Stimulated activated CD8-positive, alpha-beta memory T cell treated with anti-CD3 and anti-CD28 coated beads, Interleukin-15, amount 100 ng/mL, for 48 hours (primary cell): ENCODE data around the gene PPP3CA.

Experiments
- DNase-seq, 2 donors: peaks; one replicate each; pipeline ENCODE4 v3.0.0-alpha.2; 2020; ENCODE audit warnings: low read depth in 2 of 2

PPP3CA gene

DNA sequence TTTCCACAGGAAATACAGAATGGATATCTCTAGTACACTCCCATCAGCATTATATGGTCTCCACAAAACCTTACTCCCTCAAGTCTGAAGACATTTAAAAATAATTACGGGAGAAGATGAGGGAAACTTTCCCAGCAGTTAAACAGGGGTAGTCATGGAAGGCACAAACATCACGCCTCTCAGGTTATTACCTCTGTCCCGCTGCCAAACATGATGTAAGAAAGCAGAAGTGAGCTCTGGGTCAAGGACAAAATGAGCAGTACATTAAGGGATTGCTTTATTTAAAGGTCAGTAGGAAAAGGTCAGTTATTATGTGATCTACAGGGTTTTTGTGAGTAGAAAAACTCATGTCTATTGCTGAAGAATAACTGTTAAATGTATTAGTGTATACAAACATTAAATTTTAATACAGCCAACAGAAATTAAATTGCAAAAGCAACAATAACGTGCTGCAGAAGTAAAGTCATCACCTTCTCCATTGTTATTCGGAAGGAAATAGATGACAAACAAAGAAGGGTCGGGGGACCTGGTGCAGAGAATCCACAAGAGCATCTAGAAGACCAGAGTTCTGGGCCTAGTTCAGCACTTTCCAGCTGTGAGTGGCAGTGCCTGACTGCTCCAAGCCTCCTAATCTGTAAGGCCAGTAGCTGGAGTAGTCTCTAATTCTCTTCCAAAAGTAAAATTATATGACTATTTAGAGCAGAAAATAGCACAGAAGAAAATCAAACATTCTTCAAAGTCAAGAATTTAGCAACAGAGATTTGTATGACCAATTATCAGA is 171.2 kb downstream of the PPP3CA start:
- DNase-seq: no peak

GRCh38 chr4:101174679-101175345 is 172.5 kb downstream of the PPP3CA start:
- DNase-seq: no peak

- DNase-seq: no peak
Measured at GRCh38 chr4:101172369-101172768, 175.0 kb downstream of the PPP3CA start.

GRCh38 chr4:101171747-101172146 is 175.6 kb downstream of the PPP3CA start:
- no peak for DNase-seq

DNA sequence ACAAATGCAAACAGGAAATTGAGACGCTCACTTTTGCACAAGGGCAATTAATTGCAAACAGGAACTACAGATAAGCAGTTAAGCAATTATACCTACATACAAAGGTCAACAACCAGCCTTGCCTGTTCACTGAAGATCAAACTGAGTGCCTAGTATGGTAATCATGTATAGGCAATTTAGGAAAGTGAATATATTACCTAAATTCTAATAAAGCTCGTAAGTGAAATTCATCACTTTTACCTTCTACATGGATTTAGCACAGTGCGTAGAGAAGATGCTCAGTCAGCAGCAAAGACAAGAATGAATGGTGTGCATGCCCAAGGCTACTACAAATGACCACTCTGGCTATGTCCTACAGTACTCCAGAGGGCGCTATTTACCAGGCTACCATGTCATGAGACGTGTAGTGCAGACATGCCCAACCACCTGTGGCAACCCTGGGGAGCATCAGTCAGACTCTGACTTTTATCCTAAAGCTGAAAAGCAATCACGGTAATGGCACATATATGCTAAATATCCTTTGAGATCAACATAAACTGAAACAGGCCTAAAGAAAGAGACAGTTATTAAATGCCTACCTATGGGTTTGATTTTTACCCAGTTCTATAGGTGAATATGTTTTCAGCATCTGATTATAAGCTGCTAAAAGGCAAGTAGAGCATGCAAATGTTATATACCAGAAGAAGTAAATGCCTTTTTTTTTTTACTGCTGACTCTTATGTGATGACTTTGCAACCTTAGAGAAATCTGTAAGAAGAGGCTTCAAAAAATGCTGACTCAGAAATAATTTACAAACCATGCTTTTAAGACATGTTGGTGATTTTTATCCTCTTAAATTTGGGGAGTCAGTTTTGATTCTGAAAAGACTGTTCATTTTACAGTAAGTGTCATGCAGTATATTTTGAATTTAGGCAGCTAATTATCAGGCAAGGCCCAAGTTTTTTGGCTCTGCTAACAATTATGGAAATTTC is 178.0 kb downstream of the PPP3CA start:
- peak; percentile 19 to 21 for DNase-seq

GRCh38 chr4:101163936-101164335 is 183.4 kb downstream of the PPP3CA start:
- DNase-seq: no peak

GRCh38 chr4:101162990-101163380 is 184.3 kb downstream of the PPP3CA start:
- DNase-seq: no peak

DNA sequence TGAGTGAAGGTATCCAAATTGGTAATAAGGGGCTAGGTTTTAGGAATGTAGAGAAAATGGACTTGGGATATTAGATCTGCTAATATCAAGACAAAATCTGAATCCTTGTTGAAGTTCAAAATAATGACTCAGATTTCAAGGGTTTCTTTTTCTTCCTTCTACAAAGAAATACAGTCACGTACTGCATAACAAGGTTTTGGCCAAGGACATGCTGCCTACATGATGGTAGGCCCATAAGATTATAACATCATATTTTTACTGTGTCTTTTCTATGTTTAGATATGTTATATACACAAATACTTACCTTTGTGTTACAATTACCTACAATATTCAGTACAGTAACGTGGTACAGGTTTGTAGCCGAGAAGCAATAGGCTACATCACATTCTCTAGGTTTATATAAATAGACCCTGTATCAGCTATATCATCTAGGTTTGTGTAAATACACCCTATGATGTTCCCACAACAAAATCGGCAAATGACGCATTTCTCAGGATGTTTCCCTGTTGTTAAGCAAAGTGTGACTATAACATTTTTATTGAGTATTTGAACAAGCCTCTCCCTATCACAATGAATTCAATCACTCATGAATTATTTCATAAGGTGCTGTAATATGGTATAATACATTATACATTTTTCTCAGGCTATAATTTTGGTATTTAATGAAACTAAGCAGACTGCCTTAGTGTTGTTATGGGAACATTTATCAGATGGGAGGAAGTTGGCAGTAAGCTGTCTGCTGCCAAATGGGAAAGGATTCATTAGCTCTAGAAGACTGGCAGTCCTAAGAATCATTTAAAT is 186.3 kb downstream of the PPP3CA start:
- DNase-seq: no peak

DNA sequence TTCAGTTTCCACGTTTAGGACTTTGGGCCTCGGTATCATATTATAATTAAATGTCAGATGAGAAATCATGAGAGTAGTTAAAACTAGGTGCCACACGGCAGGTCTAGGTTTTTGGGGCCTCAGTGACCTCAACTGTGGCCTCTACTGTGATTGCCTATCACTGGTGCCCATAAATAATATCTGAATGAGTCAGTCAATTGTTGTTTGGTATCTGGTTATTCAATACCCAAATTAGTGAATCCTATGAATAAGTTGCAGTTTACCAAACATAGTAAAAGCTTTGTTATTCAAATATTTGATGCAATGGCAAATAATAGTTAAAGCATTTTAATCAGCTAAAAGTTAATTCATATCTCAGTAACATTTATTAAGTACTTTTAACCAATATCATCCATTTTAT is 188.8 kb downstream of the PPP3CA start:
- DNase-seq: no peak

DNA sequence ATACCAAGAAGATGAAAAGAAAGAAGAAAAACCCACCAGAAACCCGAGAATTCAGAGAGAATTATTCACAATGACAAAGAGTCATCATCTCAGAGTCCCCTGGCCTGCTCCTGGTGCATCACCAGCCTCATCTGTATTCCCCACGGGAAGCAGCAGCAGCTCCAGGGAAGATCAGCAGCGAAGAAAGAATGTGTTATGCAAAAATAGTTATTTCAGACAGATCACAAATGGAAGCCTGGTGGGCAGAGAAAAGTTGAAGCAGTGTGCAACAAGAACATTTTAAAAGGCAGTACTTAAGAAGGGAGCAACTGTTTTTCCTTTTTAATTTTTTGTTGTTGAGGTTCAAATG is 189.2 kb downstream of the PPP3CA start:
- DNase-seq: no peak

- DNase-seq: no peak
Measured at GRCh38 chr4:101157415-101158133, 189.8 kb downstream of the PPP3CA start.

DNA sequence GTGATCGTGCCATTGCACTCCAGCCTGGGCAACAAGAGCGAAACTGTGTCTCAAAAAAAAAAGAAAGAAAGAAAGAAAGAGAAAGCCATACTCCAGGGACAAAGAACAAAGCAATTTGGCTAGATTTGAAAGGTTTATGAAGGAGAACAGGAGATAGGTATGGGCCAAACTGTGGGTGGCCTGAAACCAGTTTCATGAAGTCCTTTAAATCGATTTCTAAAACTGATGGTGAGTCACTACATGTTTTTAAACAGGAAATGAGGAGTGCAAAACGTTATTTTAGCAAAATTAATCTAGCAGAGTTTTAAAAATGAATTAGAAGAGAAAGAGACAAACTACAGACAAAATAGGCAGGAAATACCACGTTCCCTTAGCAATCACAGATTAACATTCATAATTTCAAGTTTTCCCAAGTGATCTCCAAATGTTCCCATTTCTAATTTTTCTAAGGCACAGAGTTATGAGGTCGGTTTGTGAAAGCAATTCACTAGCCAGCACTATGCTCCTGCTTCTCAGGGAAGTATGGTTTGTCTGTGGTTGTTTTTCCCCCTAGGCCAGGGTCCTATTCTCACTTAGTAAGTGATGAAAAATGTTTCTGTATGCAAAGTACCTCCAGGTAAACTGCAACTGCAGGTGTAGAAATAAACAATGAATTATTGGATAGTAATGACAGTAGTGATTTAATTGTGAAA is 190.6 kb downstream of the PPP3CA start:
- no peak for DNase-seq

- DNase-seq: peak; percentile 10 to 19
Measured at GRCh38 chr4:101155945-101156344, 191.4 kb downstream of the PPP3CA start.

DNA sequence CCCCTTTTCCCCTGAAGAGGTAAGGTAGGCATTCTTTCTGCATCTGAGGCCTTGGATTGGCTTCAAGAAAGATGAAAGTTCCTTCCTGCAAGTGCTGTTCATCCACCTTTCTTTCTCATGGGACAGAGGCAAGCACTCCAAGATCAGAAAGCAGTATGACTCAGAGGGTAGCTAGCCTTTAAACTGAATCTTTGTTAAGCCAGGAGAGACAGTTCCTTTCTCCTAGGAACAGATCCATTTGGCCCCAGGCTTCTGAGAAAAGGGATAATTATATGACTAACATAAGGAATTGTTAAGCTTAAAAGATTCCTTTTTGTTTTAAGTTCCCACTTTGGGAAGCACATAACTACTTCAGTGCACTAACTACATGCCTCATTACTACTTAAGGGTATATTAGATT is 192.0 kb downstream of the PPP3CA start:
- DNase-seq: no peak

DNA sequence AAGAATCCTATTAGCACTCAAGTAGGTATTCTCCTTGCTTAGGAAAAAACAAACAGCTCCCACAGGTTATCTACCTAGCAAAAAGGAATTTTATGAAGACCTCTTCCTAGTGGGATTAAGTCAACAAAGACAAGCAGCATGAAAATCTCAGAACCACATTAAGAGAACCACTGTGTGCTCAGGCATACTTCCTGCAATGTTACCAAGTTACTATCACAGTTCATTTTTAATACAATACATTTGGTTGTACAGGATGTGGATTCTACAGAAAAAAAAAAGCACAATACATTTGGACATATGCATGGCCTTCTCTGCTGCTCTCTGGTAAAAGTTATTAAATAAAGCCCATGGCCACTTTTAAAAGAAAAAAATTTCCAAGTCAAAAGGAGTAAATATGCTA is 193.7 kb downstream of the PPP3CA start:
- DNase-seq: no peak

GRCh38 chr4:101152521-101152920 is 194.8 kb downstream of the PPP3CA start:
- no peak for DNase-seq

GRCh38 chr4:101148551-101148950 is 198.8 kb downstream of the PPP3CA start:
- DNase-seq: no peak

DNA sequence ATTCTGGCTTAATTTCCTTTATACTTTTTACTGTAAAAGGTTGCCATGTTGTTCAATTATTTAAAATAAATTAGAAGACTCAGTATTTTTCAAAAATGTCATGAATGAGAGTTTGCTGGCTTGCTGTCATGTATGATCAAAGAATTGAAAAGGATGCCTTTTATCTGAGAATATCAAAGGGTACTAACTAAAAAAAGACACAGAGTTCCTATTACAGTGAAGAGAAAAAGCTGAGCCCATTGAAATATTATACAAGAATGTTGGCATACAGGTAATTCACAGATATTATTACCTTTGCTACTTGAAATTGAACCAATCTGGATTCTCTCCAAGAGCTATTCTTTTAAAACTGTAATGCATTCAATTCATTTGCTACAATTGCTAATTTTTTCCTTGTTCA is 200.0 kb downstream of the PPP3CA start:
- no peak for DNase-seq

DNA sequence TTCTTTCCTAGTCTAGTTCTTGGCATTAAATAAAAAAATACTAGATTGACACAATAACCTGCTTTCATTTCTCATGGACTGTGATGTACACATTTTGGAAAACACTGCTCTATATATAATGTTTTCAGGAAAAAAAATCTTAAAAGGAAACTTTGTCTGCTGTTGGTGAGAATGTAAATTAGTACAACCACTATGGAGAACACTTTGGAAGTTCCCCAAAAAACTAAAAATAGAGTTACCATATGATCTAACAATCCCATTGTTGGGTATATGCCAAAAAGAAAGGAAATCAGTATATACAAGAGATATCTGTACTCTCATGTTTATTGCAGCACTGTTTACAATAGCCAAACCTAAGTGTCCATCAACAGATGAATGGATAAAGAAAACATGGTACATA is 202.3 kb downstream of the PPP3CA start:
- no peak for DNase-seq

DNA sequence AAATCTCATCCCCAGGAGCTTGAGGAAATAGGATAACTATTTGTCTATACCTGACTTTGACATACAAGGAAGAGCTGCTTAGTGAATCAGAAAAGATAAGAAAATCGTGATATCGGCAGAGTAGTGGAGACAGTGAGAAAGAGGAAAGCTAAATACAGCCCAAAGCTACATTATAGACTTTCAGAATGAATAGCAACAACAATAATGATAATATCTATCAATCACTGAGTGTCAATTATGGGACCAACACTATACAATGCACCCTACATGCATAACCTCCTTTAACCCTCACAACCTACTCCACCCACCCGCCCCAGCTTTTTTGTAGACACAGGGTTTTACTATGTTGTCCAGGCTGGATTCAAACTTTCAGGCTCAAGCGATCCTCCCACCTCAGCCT is 205.1 kb downstream of the PPP3CA start:
- DNase-seq: no peak
